ENCODE data around the gene WDR37. TPM values are rescaled to one million over a fixed set of nuclear protein-coding genes. Genes with fewer than 3 reads are reported as not detected.

The WDR37 gene
- total RNA-seq, 6 experiments from 2014 or later, result 17.0 to 22.8 (median 18.8) TPM

DNA sequence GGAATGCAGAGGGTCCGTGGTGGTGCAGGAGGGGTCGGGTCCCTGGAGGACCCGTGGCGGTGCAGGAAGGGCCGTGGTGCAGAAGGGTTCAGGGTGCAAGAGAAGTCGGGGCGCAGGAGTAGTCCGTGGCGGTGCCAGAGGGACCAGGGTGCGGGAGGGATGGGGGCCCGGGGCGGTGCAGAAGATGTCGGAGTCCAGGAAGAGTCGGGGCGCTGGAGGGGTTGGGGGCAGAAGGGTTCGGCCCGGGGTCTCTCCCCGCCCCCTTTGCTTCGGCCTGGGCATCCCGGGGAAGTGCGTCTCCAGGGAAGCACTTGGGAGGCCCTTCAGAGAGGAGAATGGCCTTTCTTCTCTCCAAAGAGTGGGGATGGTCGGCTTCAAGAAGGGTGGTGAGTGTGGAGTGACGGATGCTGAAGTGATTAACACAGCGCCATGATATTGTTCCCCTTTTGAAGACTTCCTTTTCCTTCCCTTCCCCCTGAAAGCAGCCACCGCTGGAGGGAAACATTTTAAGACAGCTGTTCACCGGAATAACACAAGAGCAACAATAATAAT lies 997 bp downstream of the WDR37 start:
- DNase-seq, result no peak
- H3K27me3 Mint-ChIP-seq (ENCODE audit: insufficient read depth), result no peaks in the 10 kb centered on the region; the same call in 1 of the 2 replicates
- H3K4me1 Mint-ChIP-seq (ENCODE audit: low read depth), result peaks cover 65% of the 10 kb centered on the region
- peak overlapping the region; percentile 72 for H3K27ac Mint-ChIP-seq
- H3K9me3 Mint-ChIP-seq, result no peaks in the 10 kb centered on the region
- H3K4me3 Mint-ChIP-seq, result peak overlapping the region; percentile 88
- TF ChIP-seq CTCF (IDR thresholded peaks at IDR 0.05), result no peak
- H3K36me3 Mint-ChIP-seq (ENCODE audit: low read depth), result peaks cover 20% of the 10 kb centered on the region

DNA sequence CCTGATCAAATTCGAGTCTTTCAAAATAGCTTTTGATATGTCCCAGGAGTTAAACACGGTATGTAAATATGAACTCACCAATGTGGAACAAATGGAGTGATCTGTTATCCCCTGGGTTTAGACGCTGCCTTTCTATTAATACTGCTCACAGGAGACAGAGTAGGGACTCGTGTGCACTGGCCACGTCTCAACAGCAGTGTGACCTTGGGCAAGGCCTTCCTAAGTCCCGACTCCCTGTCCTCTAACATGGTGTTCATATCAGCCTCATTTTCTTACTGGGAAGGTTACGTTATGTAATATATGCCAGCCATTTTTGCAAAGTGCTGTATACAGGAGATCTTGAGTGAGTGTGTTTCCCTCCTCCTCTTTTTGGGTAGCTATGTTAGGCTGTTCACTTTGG lies 1.8 kb downstream of the WDR37 start:
- Mint-ChIP-seq H3K4me1 (ENCODE audit: low read depth) (peaks cover 68% of the 10 kb centered on the region), H3K9me3 (no peaks in the 10 kb centered on the region), H3K4me3 (peak overlapping the region; percentile 88), H3K36me3 (ENCODE audit: low read depth) (peaks cover 20% of the 10 kb centered on the region), H3K27ac (peak overlapping the region; percentile 29), H3K27me3 (ENCODE audit: insufficient read depth) (no peaks in the 10 kb centered on the region)
- DNase-seq, result no peak
- TF ChIP-seq CTCF (IDR thresholded peaks at IDR 0.05), result no peak

DNA sequence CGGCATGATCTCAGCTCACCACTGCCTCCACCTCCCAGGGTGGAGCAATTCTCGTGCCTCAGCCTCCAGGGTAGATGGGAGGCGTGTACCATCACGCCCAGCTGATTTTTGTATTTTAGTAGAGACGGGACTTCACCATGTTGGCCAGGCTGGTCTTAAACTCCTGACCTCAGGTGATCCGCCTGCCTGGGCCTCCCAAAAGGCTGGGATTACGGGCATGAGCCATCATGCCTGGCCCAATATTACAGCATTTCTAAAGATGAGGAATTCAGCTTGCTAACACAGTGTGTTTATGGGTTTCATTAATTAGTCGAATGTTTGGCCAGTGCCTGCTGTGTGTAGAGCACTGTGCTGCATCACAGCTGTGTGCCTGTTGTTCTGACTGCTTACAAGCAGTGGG lies 3.7 kb downstream of the WDR37 start:
- H3K27me3 Mint-ChIP-seq (ENCODE audit: insufficient read depth), result no peaks in the 10 kb centered on the region; the same call in 1 of the 2 replicates
- no peak overlapping the region for H3K4me3 Mint-ChIP-seq
- no peaks in the 10 kb centered on the region for H3K9me3 Mint-ChIP-seq
- peaks cover 14% of the 10 kb centered on the region for H3K36me3 Mint-ChIP-seq (ENCODE audit: low read depth)
- no peak for TF ChIP-seq CTCF (IDR thresholded peaks at IDR 0.05)
- H3K27ac Mint-ChIP-seq, result no peak overlapping the region
- H3K4me1 Mint-ChIP-seq (ENCODE audit: low read depth), result peaks cover 52% of the 10 kb centered on the region
- no peak for DNase-seq

GRCh38 chr10:1061930-1062774 lies 6.0 kb downstream of the WDR37 start:
- Mint-ChIP-seq H3K27ac (peak overlapping the region; percentile 41; the same call in 1 of the 2 replicates), H3K9me3 (no peaks in the 10 kb centered on the region), H3K36me3 (ENCODE audit: low read depth) (peaks cover 19% of the 10 kb centered on the region), H3K4me3 (peak overlapping the region; percentile 43), H3K4me1 (ENCODE audit: low read depth) (peaks cover 42% of the 10 kb centered on the region), H3K27me3 (ENCODE audit: insufficient read depth) (no peaks in the 10 kb centered on the region; the same call in 1 of the 2 replicates)
- peak; percentile 41 for DNase-seq
- TF ChIP-seq CTCF (IDR thresholded peaks at IDR 0.05), result no peak

GRCh38 chr10:1063232-1063865 lies 7.2 kb downstream of the WDR37 start:
- DNase-seq, result no peak
- Mint-ChIP-seq H3K27me3 (ENCODE audit: insufficient read depth) (no peaks in the 10 kb centered on the region; the same call in 1 of the 2 replicates), H3K27ac (no peak overlapping the region), H3K36me3 (ENCODE audit: low read depth) (peaks cover 19% of the 10 kb centered on the region), H3K9me3 (no peaks in the 10 kb centered on the region), H3K4me1 (ENCODE audit: low read depth) (peaks cover 30% of the 10 kb centered on the region), H3K4me3 (no peak overlapping the region)
- no peak for TF ChIP-seq CTCF (IDR thresholded peaks at IDR 0.05)
